ENCODE measurements around the gene GIPC1. TPM values are rescaled to one million over a fixed set of nuclear protein-coding genes. Genes with fewer than 3 reads are reported as not detected.
A peak's percentile ranks its signal among the peaks of the same experiment; 100 is the strongest.

GIPC1 gene
- total RNA-seq, 2 donors from 2014 or later = 68.6 to 72.6 TPM

DNA sequence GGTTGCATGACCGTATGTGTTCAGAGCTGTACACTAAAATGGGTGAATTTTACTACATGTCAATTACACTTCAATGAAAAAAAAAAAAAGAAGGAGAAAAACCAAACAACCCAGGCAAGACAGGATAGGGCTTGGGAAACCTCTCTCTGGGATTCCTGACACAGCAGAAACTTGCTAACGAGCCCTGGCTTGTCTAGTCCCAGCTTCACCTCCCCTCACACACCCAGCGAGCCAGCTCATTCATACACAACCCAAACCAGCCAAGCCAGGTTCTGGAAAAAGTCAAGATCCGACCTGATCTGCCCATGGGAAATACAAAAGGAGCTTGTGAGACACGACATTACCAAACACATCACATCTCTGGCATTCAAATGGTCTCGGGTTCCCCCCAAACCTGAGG, 29.8 kb upstream of the GIPC1 start:
- H3K36me3 ChIP-seq (ENCODE audit: control insufficient read depth, insufficient read depth, low read length) = no peaks in the 10 kb centered on the region
- H3K9ac ChIP-seq (ENCODE audit: extremely low read depth, low read length, poor library complexity, severe bottlenecking) = no peak overlapping the region
- H3K4me1 ChIP-seq (ENCODE audit: control insufficient read depth, insufficient read depth, low read length) = no peaks in the 10 kb centered on the region
- TF ChIP-seq, protein P1, sequence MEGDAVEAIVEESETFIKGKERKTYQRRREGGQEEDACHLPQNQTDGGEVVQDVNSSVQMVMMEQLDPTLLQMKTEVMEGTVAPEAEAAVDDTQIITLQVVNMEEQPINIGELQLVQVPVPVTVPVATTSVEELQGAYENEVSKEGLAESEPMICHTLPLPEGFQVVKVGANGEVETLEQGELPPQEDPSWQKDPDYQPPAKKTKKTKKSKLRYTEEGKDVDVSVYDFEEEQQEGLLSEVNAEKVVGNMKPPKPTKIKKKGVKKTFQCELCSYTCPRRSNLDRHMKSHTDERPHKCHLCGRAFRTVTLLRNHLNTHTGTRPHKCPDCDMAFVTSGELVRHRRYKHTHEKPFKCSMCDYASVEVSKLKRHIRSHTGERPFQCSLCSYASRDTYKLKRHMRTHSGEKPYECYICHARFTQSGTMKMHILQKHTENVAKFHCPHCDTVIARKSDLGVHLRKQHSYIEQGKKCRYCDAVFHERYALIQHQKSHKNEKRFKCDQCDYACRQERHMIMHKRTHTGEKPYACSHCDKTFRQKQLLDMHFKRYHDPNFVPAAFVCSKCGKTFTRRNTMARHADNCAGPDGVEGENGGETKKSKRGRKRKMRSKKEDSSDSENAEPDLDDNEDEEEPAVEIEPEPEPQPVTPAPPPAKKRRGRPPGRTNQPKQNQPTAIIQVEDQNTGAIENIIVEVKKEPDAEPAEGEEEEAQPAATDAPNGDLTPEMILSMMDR (conservative IDR thresholded peaks at IDR 0.05) = no peak
- WGBS, 2 experiments (ENCODE audit: insufficient coverage in 1 of 2, insufficient read length in 1 of 2) = 69 to 70% methylated on average over 4 to 5 of the region's 6 CpGs
- no peaks in the 10 kb centered on the region for H3K9me3 ChIP-seq (ENCODE audit: control insufficient read depth, low read length)
- no peaks in the 10 kb centered on the region for H3K36me3 Mint-ChIP-seq (ENCODE audit: low read depth)
- H3K4me3 ChIP-seq (ENCODE audit: low read length) = no peak overlapping the region
- no peak overlapping the region for H3K27ac ChIP-seq (ENCODE audit: low read depth, low read length)
- H3K4me1 Mint-ChIP-seq = peaks cover 7% of the 10 kb centered on the region
- H3K9me3 Mint-ChIP-seq = no peaks in the 10 kb centered on the region
- H3K27ac Mint-ChIP-seq = peak overlapping the region; percentile 7
- no peak overlapping the region for H3K4me3 Mint-ChIP-seq
- H3K27me3 Mint-ChIP-seq (ENCODE audit: insufficient read depth) = no peaks in the 10 kb centered on the region
- DNase-seq = no peak
- H3K27me3 ChIP-seq (ENCODE audit: control insufficient read depth, insufficient read depth, low read length, poor library complexity, severe bottlenecking) = no peaks in the 10 kb centered on the region

DNA sequence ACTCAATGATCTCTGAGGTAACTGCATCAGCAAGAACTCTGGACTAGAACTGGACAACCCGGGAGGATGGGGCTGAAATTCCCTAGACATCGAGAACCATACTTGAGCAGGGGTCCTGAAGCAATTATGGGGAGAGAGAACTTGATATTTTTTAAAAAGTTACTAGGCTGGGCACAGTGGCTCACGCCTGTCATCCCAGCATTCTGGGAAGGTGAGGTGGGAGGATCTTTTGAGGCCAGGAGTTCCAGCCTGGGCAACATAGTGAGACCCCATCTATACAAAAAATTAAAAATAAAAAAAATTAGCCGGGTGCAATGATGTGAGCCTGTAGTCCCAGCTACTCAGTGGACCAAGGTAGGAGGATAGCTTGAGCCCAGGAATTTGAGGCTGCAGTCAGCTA, 24.6 kb upstream of the GIPC1 start:
- peaks cover 22% of the 10 kb centered on the region for H3K4me1 Mint-ChIP-seq
- DNase-seq = no peak
- no peak overlapping the region for H3K4me3 Mint-ChIP-seq
- Histone ChIP-seq H3K9ac (ENCODE audit: extremely low read depth, low read length, poor library complexity, severe bottlenecking) (no peak overlapping the region), H3K36me3 (ENCODE audit: control insufficient read depth, insufficient read depth, low read length) (peaks cover 14% of the 10 kb centered on the region), H3K9me3 (ENCODE audit: control insufficient read depth, low read length) (no peaks in the 10 kb centered on the region), H3K4me3 (ENCODE audit: low read length) (no peak overlapping the region), H3K27ac (ENCODE audit: low read depth, low read length) (no peak overlapping the region), H3K27me3 (ENCODE audit: control insufficient read depth, insufficient read depth, low read length, poor library complexity, severe bottlenecking) (no peaks in the 10 kb centered on the region), H3K4me1 (ENCODE audit: control insufficient read depth, insufficient read depth, low read length) (peaks cover 7% of the 10 kb centered on the region)
- no peak overlapping the region for H3K27ac Mint-ChIP-seq
- H3K36me3 Mint-ChIP-seq (ENCODE audit: low read depth) = peaks cover 13% of the 10 kb centered on the region
- TF ChIP-seq, protein P1 (conservative IDR thresholded peaks at IDR 0.05) = no peak
- WGBS, 2 experiments (ENCODE audit: insufficient coverage in 1 of 2, insufficient read length in 1 of 2) = 83 to 91% methylated on average over 3 to 4 of the region's 4 CpGs
- no peaks in the 10 kb centered on the region for H3K9me3 Mint-ChIP-seq
- H3K27me3 Mint-ChIP-seq (ENCODE audit: insufficient read depth) = no peaks in the 10 kb centered on the region

DNA sequence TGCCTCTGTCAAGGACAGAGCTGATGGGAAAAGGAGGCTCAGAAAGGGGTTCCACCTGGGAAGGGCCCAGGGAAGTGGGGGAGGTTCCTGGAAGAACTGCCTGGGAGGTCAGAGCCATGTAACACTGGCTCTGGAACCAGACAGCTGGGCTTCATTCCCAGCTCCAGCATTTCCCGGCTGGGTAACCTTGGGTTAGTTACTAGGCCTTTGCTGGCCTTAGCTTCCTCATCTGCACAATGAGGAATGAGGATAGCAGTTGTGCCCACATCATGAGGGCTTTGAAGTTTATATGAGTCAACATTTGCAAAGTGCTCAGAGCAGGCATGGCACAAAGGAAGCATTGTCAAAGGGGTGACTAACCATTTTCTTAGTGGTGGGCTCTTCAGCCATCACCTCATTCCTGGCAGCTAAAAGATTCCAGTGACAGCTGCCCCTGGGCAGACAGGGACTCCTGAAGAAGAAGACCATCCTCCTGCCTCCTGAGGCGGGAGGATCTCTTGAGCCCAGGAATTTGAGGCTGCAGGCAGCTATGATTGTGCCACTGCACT, 24.0 kb upstream of the GIPC1 start:
- WGBS, 2 experiments (ENCODE audit: insufficient coverage in 1 of 2, insufficient read length in 1 of 2) = 79 to 88% methylated on average over 2 of the region's 2 CpGs
- Mint-ChIP-seq H3K36me3 (ENCODE audit: low read depth) (peaks cover 19% of the 10 kb centered on the region), H3K27me3 (ENCODE audit: insufficient read depth) (no peaks in the 10 kb centered on the region), H3K4me3 (peak overlapping the region; percentile 88), H3K9me3 (no peaks in the 10 kb centered on the region), H3K4me1 (peaks cover 26% of the 10 kb centered on the region), H3K27ac (peak overlapping the region; percentile 74)
- DNase-seq = no peak
- Histone ChIP-seq H3K9me3 (ENCODE audit: control insufficient read depth, low read length) (no peaks in the 10 kb centered on the region), H3K9ac (ENCODE audit: extremely low read depth, low read length, poor library complexity, severe bottlenecking) (no peak overlapping the region), H3K36me3 (ENCODE audit: control insufficient read depth, insufficient read depth, low read length) (peaks cover 20% of the 10 kb centered on the region), H3K4me3 (ENCODE audit: low read length) (no peak overlapping the region), H3K27ac (ENCODE audit: low read depth, low read length) (no peak overlapping the region), H3K27me3 (ENCODE audit: control insufficient read depth, insufficient read depth, low read length, poor library complexity, severe bottlenecking) (no peaks in the 10 kb centered on the region), H3K4me1 (ENCODE audit: control insufficient read depth, insufficient read depth, low read length) (peaks cover 8% of the 10 kb centered on the region)
- TF ChIP-seq, protein P1 (conservative IDR thresholded peaks at IDR 0.05) = no peak
